ENCODE data around the gene ALKBH8.

DNA sequence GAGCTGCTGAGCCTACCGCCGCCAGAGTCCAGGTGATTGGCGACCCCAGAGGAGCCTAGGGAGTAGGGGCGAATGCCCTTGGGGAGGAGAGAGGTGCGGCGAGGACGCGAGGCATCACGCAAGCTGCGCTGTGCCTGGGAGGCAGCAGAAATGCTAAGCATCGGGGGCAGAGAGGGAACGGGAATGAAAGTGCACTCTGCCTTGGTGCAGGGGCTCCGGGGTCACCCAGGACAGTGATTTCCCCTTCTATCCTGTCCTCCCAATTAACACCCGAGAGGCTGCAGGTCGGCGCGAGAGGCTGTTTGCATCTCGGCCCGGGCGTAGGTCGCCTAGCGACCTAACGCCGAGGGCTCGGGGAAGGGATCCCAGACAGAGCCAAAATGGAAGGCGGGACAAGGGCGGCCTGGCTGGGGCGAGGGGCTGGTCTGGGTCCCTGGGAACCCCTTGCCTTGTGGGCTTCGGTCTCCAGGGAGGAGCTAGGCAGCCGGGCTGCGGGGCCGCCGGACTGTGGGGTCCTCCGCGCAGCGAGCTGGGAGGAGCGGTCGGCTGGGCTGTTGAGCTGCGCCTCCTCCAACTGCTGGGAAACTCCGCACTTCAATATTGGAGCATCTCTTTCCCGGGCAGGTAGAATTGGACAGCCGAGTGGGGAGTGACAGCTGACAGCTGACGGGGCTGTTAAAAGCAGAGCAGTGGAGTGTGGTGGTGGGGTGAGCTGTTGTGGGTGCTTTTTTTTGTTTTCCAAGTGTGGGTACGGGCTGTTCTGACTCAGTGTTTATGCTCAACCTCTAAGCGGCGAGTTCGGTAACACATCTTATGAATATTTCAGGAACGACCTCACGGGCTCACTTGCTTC lies 26.1 kb upstream of the ALKBH8 start:
- no peak for TF ChIP-seq POLR2A (IDR thresholded peaks at IDR 0.05)
- TF ChIP-seq, protein P1, sequence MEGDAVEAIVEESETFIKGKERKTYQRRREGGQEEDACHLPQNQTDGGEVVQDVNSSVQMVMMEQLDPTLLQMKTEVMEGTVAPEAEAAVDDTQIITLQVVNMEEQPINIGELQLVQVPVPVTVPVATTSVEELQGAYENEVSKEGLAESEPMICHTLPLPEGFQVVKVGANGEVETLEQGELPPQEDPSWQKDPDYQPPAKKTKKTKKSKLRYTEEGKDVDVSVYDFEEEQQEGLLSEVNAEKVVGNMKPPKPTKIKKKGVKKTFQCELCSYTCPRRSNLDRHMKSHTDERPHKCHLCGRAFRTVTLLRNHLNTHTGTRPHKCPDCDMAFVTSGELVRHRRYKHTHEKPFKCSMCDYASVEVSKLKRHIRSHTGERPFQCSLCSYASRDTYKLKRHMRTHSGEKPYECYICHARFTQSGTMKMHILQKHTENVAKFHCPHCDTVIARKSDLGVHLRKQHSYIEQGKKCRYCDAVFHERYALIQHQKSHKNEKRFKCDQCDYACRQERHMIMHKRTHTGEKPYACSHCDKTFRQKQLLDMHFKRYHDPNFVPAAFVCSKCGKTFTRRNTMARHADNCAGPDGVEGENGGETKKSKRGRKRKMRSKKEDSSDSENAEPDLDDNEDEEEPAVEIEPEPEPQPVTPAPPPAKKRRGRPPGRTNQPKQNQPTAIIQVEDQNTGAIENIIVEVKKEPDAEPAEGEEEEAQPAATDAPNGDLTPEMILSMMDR (IDR thresholded peaks at IDR 0.05): no peak
